GM12878 (cell line): ENCODE data around the gene LARP7. TPM values are rescaled to one million over a fixed set of nuclear protein-coding genes. Genes with fewer than 3 reads are reported as not detected.

Experiments used
- ATAC-seq: fragments of 200-7000 bp; cut with Tn5 transposase; 3 replicates; pipeline ENCODE4 v1.9.1; 2020; ENCODE audit warnings: mild to moderate bottlenecking, moderate library complexity
- BruUV-seq: library from RNA; stranded (reverse); fragments of 400-500 nt; replicated peaks from 2 replicates; lab custom pipeline; 2021; lab: Mats Ljungman, UMichigan
- CTCF ChIA-PET: fragments of 300-600 bp; sonication (Branson Sonifier 250); formaldehyde crosslinking; extraction: SDS; loops from one replicate; lab custom pipeline; 2021; ENCODE audit warnings: inconsistent platforms; lab: Yijun Ruan, JAX
- POLR2A ChIA-PET: fragments of 350-600 bp; formaldehyde crosslinking; extraction: SDS; loops from one replicate; lab custom pipeline; 2021; ENCODE audit warnings: inconsistent platforms; lab: Charles Lee
- RAD21 ChIA-PET: fragments of 300-600 bp; sonication (Branson Sonifier 250); formaldehyde crosslinking; loops from one replicate; lab custom pipeline; 2023; ENCODE audit warnings: antibody characterized with exemption; ENCODE audit not compliant: unreplicated experiment; lab: Charles Lee
- SMC1A ChIA-PET: fragments of 300-600 bp; sonication (Branson Sonifier 250); formaldehyde crosslinking; loops from one replicate; lab custom pipeline; 2023; ENCODE audit not compliant: unreplicated experiment, uncharacterized antibody; lab: Charles Lee
- DNase-seq: peaks from one replicate; pipeline ENCODE4 v3.0.0-alpha.2; 2011; ENCODE audit warnings: low read depth, low spot score
- FAIRE-seq: peaks from 3 replicates; lab custom pipeline; 2011; peaks lifted over from hg19 to GRCh38; lab: Jason Lieb, UNC
- H2AFZ ChIP-seq: 2 replicates; pipeline ENCODE4 v1.6.0; 2011; ENCODE audit warnings: low read depth, low read length, control low read depth; ENCODE audit not compliant: control insufficient read depth
- H3K27ac ChIP-seq: 2 replicates; pipeline ENCODE4 v1.5.1; 2011; ENCODE audit warnings: control low read depth; ENCODE audit not compliant: control insufficient read depth, insufficient read depth
- H3K27me3 ChIP-seq, 2 experiments: replicated peaks in 1 of 2; 2 replicates each; pipeline versions ENCODE4 v1.6.0 to v1.6.1; 2011; ENCODE audit warnings: low read length in 1 of 2; ENCODE audit not compliant: control insufficient read depth in 2 of 2, insufficient read depth in 2 of 2
- H3K36me3 ChIP-seq, 2 experiments: 2 replicates each; pipeline ENCODE4 v1.5.1; 2011; ENCODE audit warnings: low read length in 1 of 2; ENCODE audit not compliant: control insufficient read depth in 2 of 2, insufficient read depth in 2 of 2
- H3K4me1 ChIP-seq: 2 replicates; pipeline ENCODE4 v1.6.1; 2011; ENCODE audit warnings: mild to moderate bottlenecking, low read length, moderate library complexity, mixed read lengths; ENCODE audit not compliant: control insufficient read depth, insufficient read depth
- H3K4me2 ChIP-seq: 2 replicates; pipeline ENCODE4 v1.6.0; 2011; ENCODE audit warnings: control low read depth; ENCODE audit not compliant: control insufficient read depth, insufficient read depth
- H3K4me3 ChIP-seq: fragments of 200-600 bp; sonication (generic); 2 replicates; pipeline ENCODE4 v1.5.1; 2016
- H3K79me2 ChIP-seq: 2 replicates; pipeline ENCODE4 v1.6.0; 2011; ENCODE audit warnings: low read length; ENCODE audit not compliant: control insufficient read depth, insufficient read depth
- H3K9ac ChIP-seq: 2 replicates; pipeline ENCODE4 v1.8.0; 2011; ENCODE audit warnings: low read length, control low read depth, mixed read lengths; ENCODE audit not compliant: control insufficient read depth, insufficient read depth
- H3K9me3 ChIP-seq: replicated peaks from 3 replicates; pipeline ENCODE4 v1.5.1; 2011; ENCODE audit warnings: mild to moderate bottlenecking, low read length; ENCODE audit not compliant: control insufficient read depth, insufficient read depth
- H4K20me1 ChIP-seq: 2 replicates; pipeline ENCODE4 v1.6.0; 2011; ENCODE audit not compliant: control insufficient read depth, insufficient read depth
- ATF3 ChIP-seq: IDR thresholded peaks from 2 replicates; pipeline ENCODE4 v1.6.1; 2011; ENCODE audit warnings: low read depth, mild to moderate bottlenecking, low read length, moderate library complexity, borderline replicate concordance; ENCODE audit errors: extremely low read depth
- CBX5 ChIP-seq: sonication (generic); IDR thresholded peaks from 2 replicates; pipeline ENCODE4 v1.6.1; 2016; ENCODE audit warnings: low read depth, moderate library complexity, mild to moderate bottlenecking, inconsistent platforms
- CEBPB ChIP-seq, 2 experiments: fragments of 150-350 bp in 1 of 2; IDR thresholded peaks; 2 replicates each; pipeline ENCODE4 v1.6.1; 2012 to 2014; ENCODE audit warnings: low read depth in 2 of 2, low read length in 2 of 2, borderline replicate concordance in 1 of 2, inconsistent platforms in 1 of 2
- E2F8 ChIP-seq: fragments of 450-650 bp; IDR thresholded peaks from 2 replicates; pipeline ENCODE4 v1.6.1; 2018; ENCODE audit warnings: mild to moderate bottlenecking, low read depth, moderate library complexity; ENCODE audit not compliant: partially characterized antibody
- IRF4 ChIP-seq: IDR thresholded peaks from 2 replicates; pipeline ENCODE4 v1.6.1; 2011; ENCODE audit warnings: low read depth, low read length
- IRF5 ChIP-seq: fragments of 450-650 bp; IDR thresholded peaks from 2 replicates; pipeline ENCODE4 v1.6.1; 2017; ENCODE audit warnings: borderline replicate concordance
- MLLT1 ChIP-seq: fragments of 450-650 bp; IDR thresholded peaks from 2 replicates; pipeline ENCODE4 v1.6.1; 2016; ENCODE audit warnings: mild to moderate bottlenecking
- MTA2 ChIP-seq: fragments of 450-650 bp; IDR thresholded peaks from 2 replicates; pipeline ENCODE4 v1.6.1; 2016; ENCODE audit warnings: low read depth, mild to moderate bottlenecking, moderate library complexity
- NR2F1 ChIP-seq: fragments of 450-650 bp; conservative IDR thresholded peaks from 2 replicates; pipeline ENCODE4 v1.6.1; 2017; ENCODE audit warnings: mild to moderate bottlenecking
- PAX8 ChIP-seq: fragments of 450-650 bp; IDR thresholded peaks from 2 replicates; pipeline ENCODE4 v1.6.1; 2017; ENCODE audit warnings: mild to moderate bottlenecking, moderate library complexity
- PML ChIP-seq: IDR thresholded peaks from 2 replicates; pipeline ENCODE4 v1.6.1; 2012; ENCODE audit warnings: low read length, inconsistent platforms
- RB1 ChIP-seq: fragments of 450-650 bp; formaldehyde crosslinking; IDR thresholded peaks from 2 replicates; pipeline ENCODE4 v1.6.1; 2017; ENCODE audit warnings: mild to moderate bottlenecking, borderline replicate concordance
- RELA ChIP-seq: fragments of 450-650 bp; IDR thresholded peaks from 2 replicates; pipeline ENCODE4 v1.8.0; 2014; ENCODE audit warnings: borderline replicate concordance; ENCODE audit not compliant: partially characterized antibody
- RUNX3 ChIP-seq: IDR thresholded peaks from 2 replicates; pipeline ENCODE4 v1.6.1; 2012; ENCODE audit warnings: low read length, inconsistent platforms
- ZBED1 ChIP-seq: IDR thresholded peaks from 2 replicates; pipeline ENCODE4 v1.6.1; 2016; ENCODE audit warnings: borderline replicate concordance
- ZNF622 ChIP-seq: fragments of 450-650 bp; IDR thresholded peaks from 2 replicates; pipeline ENCODE4 v1.6.1; 2017; ENCODE audit warnings: mild to moderate bottlenecking, inconsistent platforms
- WGBS: methylation state at CpG from one replicate; pipeline ENCODE4 v1.1.6; 2016; ENCODE audit warnings: low lambda C conversion rate; ENCODE audit not compliant: insufficient replicate concordance, insufficient coverage; ENCODE audit errors: missing lambda C conversion rate; 5-methylcytosine and 5-hydroxymethylcytosine counted together
- in situ Hi-C: fragments of 300-500 bp; cut with MboI; formaldehyde crosslinking; loops from 9 replicates; pipeline ENCODE4 v1.14.3; 2018; ENCODE audit warnings: mixed read lengths
- intact Hi-C: fragments of 100-400 bp; cut with micrococcal nuclease; formaldehyde crosslinking; loops from one replicate; pipeline ENCODE4 v1.14.2; 2022; ENCODE audit not compliant: unreplicated experiment
- polyA plus RNA-seq, 11 experiments: library from polyadenylated mRNA; depleted of rRNA in 4 of 11; unstranded in 6 of 11; stranded (reverse) in 5 of 11; fragments of >200 nt; fragmentation: Nextera tagmentation in 4 of 11; fragmentation: Illumina TruSeq in 1 of 11; extraction: Ambion mirVana in 4 of 11; extraction: Trizol in 1 of 11; gene quantifications; 1 replicate in 1 of 11; 2 replicates in 10 of 11; pipeline versions ENCODE4 v1.2.1 to v1.2.3, GENCODE V29; 2011 to 2016; ENCODE audit warnings: inconsistent platforms in 2 of 11, missing spikeins in 2 of 11, low read depth in 1 of 11
- total RNA-seq, 4 experiments: library from RNA; depleted of rRNA in 3 of 4; stranded (reverse); fragments of >200 nt in 3 of 4; fragmentation: Illumina TruSeq in 1 of 4; extraction: Trizol in 1 of 4; gene quantifications; 2 replicates each; pipeline versions ENCODE4 v1.2.1 to v1.2.3, GENCODE V29; 2013 to 2021

LARP7 gene
- total and polyA plus RNA-seq, 10 of the 15 experiments (the other 5 are each of a cell fraction or from before 2014, with no cell fraction given) = 27.8 to 107 (median 61.8) TPM

GRCh38 chr4:112648263-112649054 lies 11.5 kb downstream of the LARP7 start:
- POLR2A ChIA-PET = interaction anchor here (0.6 kb wide), 1 partner anchor 13 kb away, joined by 5 read pairs; no protein-coding TSS in a partner anchor
- Histone ChIP-seq H3K36me3 (peaks cover 3 to 19% of the 10 kb centered on the region in 2 experiments), H3K27me3 (no peaks in the 10 kb centered on the region), H3K4me2 (no peak overlapping the region), H3K79me2 (no peaks in the 10 kb centered on the region), H3K4me1 (peaks cover 1% of the 10 kb centered on the region; the same call in 1 of the 2 replicates), H3K27ac (no peak overlapping the region), H3K9ac (no peak overlapping the region), H4K20me1 (no peaks in the 10 kb centered on the region), H3K4me3 (no peak overlapping the region), H2AFZ (no peak overlapping the region), H3K9me3 (no peaks in the 10 kb centered on the region)
- in situ Hi-C loops (no loop called here), intact Hi-C loops (no loop called here)
- DNase-seq (no peak), FAIRE-seq (no peak), ATAC-seq (no peak)
- SMC1A ChIA-PET = interaction anchor here (0.6 to 2.5 kb wide), 4 partner anchors 9 to 71 kb away, joined by 3 to 10 read pairs (median 4); no protein-coding TSS in a partner anchor
- BruUV-seq = no TSS peak
- CTCF ChIA-PET = interaction anchor here (1.0 to 3.3 kb wide), 4 partner anchors 9 to 303 kb away, joined by 3 to 16 read pairs (median 8); partner anchors contain the start of gene LARP7
- 99% methylated on average over 3 of the region's 3 CpGs for WGBS
- RAD21 ChIA-PET = interaction anchor here (1.0 kb wide), 1 partner anchor 115 kb away, joined by 3 read pairs; no protein-coding TSS in a partner anchor
- no peak for TF ChIP-seq RUNX3
- TF ChIP-seq MLLT1 = no peak
- TF ChIP-seq IRF4 = no peak
- TF ChIP-seq ZBED1 = no peak
- TF ChIP-seq RELA = no peak
- TF ChIP-seq NR2F1 = no peak
- TF ChIP-seq IRF5 = no peak
- no peak for TF ChIP-seq CEBPB (IDR thresholded peaks at IDR 0.05; ENCODE audit: borderline replicate concordance in 1 of 2, low read depth in 2 of 2, low read length in 2 of 2)
- TF ChIP-seq MTA2 = no peak
- no peak for TF ChIP-seq ZNF622
- no peak for TF ChIP-seq ATF3
- no peak for TF ChIP-seq PML
- no peak for TF ChIP-seq E2F8
- TF ChIP-seq PAX8 = no peak
- no peak for TF ChIP-seq RB1
- no peak for TF ChIP-seq CBX5
